ENCODE results near the gene TEX14. TPM values are rescaled to one million over a fixed set of nuclear protein-coding genes. Genes with fewer than 3 reads are reported as not detected.

Gene TEX14, protein sequence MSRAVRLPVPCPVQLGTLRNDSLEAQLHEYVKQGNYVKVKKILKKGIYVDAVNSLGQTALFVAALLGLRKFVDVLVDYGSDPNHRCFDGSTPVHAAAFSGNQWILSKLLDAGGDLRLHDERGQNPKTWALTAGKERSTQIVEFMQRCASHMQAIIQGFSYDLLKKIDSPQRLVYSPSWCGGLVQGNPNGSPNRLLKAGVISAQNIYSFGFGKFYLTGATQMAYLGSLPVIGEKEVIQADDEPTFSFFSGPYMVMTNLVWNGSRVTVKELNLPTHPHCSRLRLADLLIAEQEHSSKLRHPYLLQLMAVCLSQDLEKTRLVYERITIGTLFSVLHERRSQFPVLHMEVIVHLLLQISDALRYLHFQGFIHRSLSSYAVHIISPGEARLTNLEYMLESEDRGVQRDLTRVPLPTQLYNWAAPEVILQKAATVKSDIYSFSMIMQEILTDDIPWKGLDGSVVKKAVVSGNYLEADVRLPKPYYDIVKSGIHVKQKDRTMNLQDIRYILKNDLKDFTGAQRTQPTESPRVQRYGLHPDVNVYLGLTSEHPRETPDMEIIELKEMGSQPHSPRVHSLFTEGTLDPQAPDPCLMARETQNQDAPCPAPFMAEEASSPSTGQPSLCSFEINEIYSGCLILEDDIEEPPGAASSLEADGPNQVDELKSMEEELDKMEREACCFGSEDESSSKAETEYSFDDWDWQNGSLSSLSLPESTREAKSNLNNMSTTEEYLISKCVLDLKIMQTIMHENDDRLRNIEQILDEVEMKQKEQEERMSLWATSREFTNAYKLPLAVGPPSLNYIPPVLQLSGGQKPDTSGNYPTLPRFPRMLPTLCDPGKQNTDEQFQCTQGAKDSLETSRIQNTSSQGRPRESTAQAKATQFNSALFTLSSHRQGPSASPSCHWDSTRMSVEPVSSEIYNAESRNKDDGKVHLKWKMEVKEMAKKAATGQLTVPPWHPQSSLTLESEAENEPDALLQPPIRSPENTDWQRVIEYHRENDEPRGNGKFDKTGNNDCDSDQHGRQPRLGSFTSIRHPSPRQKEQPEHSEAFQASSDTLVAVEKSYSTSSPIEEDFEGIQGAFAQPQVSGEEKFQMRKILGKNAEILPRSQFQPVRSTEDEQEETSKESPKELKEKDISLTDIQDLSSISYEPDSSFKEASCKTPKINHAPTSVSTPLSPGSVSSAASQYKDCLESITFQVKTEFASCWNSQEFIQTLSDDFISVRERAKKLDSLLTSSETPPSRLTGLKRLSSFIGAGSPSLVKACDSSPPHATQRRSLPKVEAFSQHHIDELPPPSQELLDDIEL (N-terminal part only)
- 0.33 TPM for polyA plus RNA-seq
- long read RNA-seq, donor 1 = 0 reads
- long read RNA-seq, donor 2 = 0 reads
- long read RNA-seq, donor 3 = 0 reads
- long read RNA-seq, donor 4 = 0 reads
- long read RNA-seq, donor 5 = 0 reads
- long read RNA-seq, donor 6 = 0 reads
- long read RNA-seq, donor 7 = 0 reads
- long read RNA-seq, donor 8 = 0 reads
- long read RNA-seq, donor 9, partial matches to known transcripts = 8 of 8 reads
- long read RNA-seq, donor 9, other reads (novel, unspliced or antisense) = 0 of 8 reads
- long read RNA-seq, donor 10 = 0 reads
- long read RNA-seq, donor 11 = 0 reads

DNA sequence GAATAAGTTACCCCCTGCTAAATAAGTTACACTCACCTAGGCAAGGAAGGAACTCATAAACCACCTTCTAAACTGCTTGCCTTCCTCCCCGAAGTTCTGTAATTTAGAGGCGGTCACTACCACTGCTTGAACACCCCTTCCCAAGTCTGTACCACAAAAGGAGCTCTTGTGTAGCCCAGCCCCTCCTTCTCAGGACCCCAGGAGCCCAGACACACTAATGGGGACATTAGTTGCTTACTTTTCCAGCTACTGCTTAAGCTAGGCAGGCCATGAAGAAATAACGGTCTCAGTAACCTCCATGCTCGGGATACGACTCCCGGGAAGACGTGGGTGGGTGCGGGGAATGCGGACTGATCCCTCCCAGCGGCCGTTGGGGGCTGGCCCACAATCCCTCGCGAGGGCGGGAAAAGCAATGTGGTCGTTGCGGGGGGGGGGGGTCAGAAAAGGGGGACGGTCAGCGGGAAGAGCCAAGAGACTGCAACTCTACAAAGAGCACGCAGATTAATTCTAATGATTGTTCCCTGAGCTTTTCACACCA lies at the start of gene TEX14:
TSS of gene TEX14 (minus strand) at position 345 of the 538 bp plus-strand sequence. CDS start 40,044 bp downstream, outside the sequence.
- Histone ChIP-seq H3K27me3 (ENCODE audit: control insufficient read depth, insufficient read depth, low read length) (peaks cover 8% of the 10 kb centered on the region), H3K36me3 (ENCODE audit: control insufficient read depth, insufficient read depth, low read length) (no peaks in the 10 kb centered on the region), H3K4me3 (ENCODE audit: low read length) (peak within 1 kb of the TSS; percentile 69), H3K9me3 (ENCODE audit: control insufficient read depth, low read depth, low read length) (peaks cover 6% of the 10 kb centered on the region), H3K4me1 (ENCODE audit: control insufficient read depth, insufficient read depth, low read length) (peaks cover 8% of the 10 kb centered on the region), H3K27ac (ENCODE audit: low read length) (peak within 1 kb of the TSS; percentile 65)
- no peak for DNase-seq
- WGBS (ENCODE audit: insufficient coverage, low lambda C conversion rate) = no CpG with 5 or more reads among the region's 19 CpGs

DNA sequence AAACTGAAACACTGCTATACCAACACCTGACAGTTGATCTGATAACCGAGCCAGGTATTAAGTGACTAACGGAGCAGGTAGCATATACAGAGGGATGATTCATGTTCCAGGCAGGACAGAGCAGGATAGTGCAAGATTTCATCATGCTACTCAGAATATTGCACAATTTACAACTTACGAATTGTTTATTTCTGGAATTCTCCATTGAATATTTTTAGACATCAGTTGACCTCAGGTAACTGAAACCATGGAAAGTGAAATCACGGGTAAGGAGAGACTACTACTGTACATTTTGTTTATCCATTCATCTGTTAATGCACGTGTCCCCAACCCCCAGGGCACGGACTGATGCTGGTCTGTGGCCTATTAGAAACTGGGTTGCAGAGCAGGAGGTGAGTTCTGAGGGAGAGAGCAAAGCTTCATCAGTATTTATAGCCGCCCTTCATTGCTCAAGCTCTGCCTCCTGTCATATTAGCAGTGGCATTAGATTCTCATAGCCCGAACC lies 49.3 kb upstream of the TEX14 start:
- no CpG with 5 or more reads among the region's 8 CpGs for WGBS (ENCODE audit: insufficient coverage, low lambda C conversion rate)
- H3K9me3 ChIP-seq (ENCODE audit: control insufficient read depth, low read depth, low read length) = no peaks in the 10 kb centered on the region
- H3K36me3 ChIP-seq (ENCODE audit: control insufficient read depth, insufficient read depth, low read length) = no peaks in the 10 kb centered on the region
- DNase-seq = peak; percentile 13 to 19
- H3K4me1 ChIP-seq (ENCODE audit: control insufficient read depth, insufficient read depth, low read length) = no peaks in the 10 kb centered on the region
- no peak overlapping the region for H3K4me3 ChIP-seq (ENCODE audit: low read length)
- no peaks in the 10 kb centered on the region for H3K27me3 ChIP-seq (ENCODE audit: control insufficient read depth, insufficient read depth, low read length)
- H3K27ac ChIP-seq (ENCODE audit: low read length) = no peak overlapping the region

DNA sequence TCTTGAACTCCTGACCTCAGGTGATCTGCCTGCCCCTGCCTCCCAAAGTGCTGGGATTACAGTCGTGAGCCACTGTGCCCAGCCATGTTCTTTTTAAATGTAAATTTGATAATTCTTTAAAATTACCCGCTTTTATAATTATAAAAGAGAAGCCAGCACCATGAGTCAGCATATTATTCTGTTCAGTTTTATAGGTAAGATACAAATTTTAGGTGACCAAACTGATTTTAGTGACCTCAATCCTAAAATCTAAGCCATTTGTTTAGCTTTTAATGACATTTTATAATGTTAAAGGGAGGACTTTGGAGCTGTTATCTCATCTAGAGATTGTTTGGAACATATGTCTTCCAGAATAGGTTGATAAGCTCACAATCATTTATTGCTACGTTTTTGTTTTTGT lies 43.0 kb upstream of the TEX14 start:
- WGBS (ENCODE audit: insufficient coverage, low lambda C conversion rate) = 100% methylated on average over 1 of the region's 3 CpGs
- Histone ChIP-seq H3K27me3 (ENCODE audit: control insufficient read depth, insufficient read depth, low read length) (no peaks in the 10 kb centered on the region), H3K9me3 (ENCODE audit: control insufficient read depth, low read depth, low read length) (no peaks in the 10 kb centered on the region), H3K27ac (ENCODE audit: low read length) (no peak overlapping the region), H3K36me3 (ENCODE audit: control insufficient read depth, insufficient read depth, low read length) (no peaks in the 10 kb centered on the region), H3K4me3 (ENCODE audit: low read length) (no peak overlapping the region), H3K4me1 (ENCODE audit: control insufficient read depth, insufficient read depth, low read length) (no peaks in the 10 kb centered on the region)
- DNase-seq = no peak

DNA sequence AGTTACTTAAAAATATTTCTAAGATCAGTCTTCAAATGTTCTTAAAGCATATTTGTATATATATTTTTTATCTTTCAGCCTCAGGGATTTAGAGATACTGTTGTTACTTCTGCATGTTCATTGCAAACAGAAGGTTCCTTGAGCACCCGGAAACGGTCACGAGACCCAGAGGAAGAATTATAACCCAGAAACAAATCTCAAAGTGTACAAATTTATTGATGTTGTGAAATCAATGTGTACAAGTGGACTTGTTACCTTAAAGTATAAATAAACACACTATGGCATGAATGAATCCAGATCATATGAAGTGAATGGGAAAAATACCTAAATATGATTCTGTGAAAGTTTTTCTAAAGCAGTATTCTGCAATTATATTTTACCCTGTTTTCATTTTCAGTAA lies 42.2 kb upstream of the TEX14 start:
- DNase-seq = no peak
- H3K9me3 ChIP-seq (ENCODE audit: control insufficient read depth, low read depth, low read length) = no peaks in the 10 kb centered on the region
- no CpG with 5 or more reads among the region's 3 CpGs for WGBS (ENCODE audit: insufficient coverage, low lambda C conversion rate)
- H3K4me3 ChIP-seq (ENCODE audit: low read length) = no peak overlapping the region
- H3K4me1 ChIP-seq (ENCODE audit: control insufficient read depth, insufficient read depth, low read length) = no peaks in the 10 kb centered on the region
- no peak overlapping the region for H3K27ac ChIP-seq (ENCODE audit: low read length)
- H3K36me3 ChIP-seq (ENCODE audit: control insufficient read depth, insufficient read depth, low read length) = no peaks in the 10 kb centered on the region
- no peaks in the 10 kb centered on the region for H3K27me3 ChIP-seq (ENCODE audit: control insufficient read depth, insufficient read depth, low read length)

DNA sequence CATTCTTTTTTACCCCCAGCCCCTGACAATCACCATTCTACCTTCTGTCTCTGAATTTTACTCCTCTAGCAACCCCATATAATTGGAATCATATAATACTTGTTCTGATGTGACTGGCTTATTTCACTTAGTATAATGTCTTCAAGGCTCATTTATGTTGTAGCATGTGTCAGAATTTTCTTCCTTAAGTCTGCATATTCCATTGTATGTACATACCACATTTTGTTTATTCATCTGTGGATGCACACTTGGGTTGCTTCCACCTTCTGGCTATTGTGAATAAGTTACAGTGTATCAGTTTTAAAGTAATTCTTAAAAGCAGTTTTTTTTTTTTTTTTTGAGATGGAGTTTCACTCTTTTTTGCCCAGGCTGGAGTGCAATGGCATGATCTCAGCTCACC lies 39.1 kb upstream of the TEX14 start:
- Histone ChIP-seq H3K9me3 (ENCODE audit: control insufficient read depth, low read depth, low read length) (no peaks in the 10 kb centered on the region), H3K27ac (ENCODE audit: low read length) (no peak overlapping the region), H3K27me3 (ENCODE audit: control insufficient read depth, insufficient read depth, low read length) (no peaks in the 10 kb centered on the region), H3K36me3 (ENCODE audit: control insufficient read depth, insufficient read depth, low read length) (no peaks in the 10 kb centered on the region), H3K4me1 (ENCODE audit: control insufficient read depth, insufficient read depth, low read length) (no peaks in the 10 kb centered on the region), H3K4me3 (ENCODE audit: low read length) (no peak overlapping the region)
- no peak for DNase-seq

DNA sequence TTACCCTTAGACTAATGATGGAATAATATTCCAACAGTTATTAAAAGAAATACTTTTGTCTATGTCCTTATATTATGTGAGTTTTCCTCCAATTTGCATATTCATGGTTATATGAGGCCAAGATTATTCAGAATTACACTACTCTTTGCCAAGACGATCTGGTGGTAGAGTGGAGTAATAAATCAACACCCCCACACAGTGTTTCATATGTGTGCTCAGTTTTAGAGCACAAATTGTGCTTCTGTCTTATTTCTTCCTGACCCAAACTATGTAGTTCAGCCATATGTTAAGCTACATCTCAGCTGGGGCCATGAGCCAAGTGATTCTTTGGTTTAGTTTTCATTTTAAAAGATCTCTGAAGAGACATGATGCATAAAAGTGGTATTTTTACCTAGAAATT lies 37.0 kb upstream of the TEX14 start:
- Histone ChIP-seq H3K27me3 (ENCODE audit: control insufficient read depth, insufficient read depth, low read length) (no peaks in the 10 kb centered on the region), H3K27ac (ENCODE audit: low read length) (no peak overlapping the region), H3K36me3 (ENCODE audit: control insufficient read depth, insufficient read depth, low read length) (no peaks in the 10 kb centered on the region), H3K4me1 (ENCODE audit: control insufficient read depth, insufficient read depth, low read length) (no peaks in the 10 kb centered on the region), H3K9me3 (ENCODE audit: control insufficient read depth, low read depth, low read length) (no peaks in the 10 kb centered on the region), H3K4me3 (ENCODE audit: low read length) (no peak overlapping the region)
- WGBS (ENCODE audit: insufficient coverage, low lambda C conversion rate) = no CpG with 5 or more reads among the region's 1 CpG
- no peak for DNase-seq

DNA sequence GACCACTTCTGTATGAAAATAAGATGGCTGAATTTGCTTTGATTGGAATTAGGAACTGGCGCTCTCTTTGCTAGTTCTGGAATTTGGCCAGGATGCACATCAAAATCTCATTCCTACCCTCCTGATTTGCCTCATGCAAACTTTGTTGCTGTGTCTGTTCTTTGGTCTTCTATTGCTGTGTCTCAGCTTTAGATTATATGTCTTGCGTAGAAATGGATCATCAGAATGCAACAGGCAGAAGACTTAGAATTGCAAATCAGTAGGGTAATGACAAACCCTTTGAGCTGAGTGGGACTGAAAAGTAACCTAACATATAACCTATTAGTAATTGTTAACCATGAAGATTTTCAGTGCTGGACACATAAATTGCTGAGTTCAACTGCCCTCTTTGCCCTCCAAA lies 30.9 kb upstream of the TEX14 start:
- Histone ChIP-seq H3K4me3 (ENCODE audit: low read length) (no peak overlapping the region), H3K27ac (ENCODE audit: low read length) (no peak overlapping the region), H3K9me3 (ENCODE audit: control insufficient read depth, low read depth, low read length) (no peaks in the 10 kb centered on the region), H3K36me3 (ENCODE audit: control insufficient read depth, insufficient read depth, low read length) (peaks cover 4% of the 10 kb centered on the region), H3K27me3 (ENCODE audit: control insufficient read depth, insufficient read depth, low read length) (no peaks in the 10 kb centered on the region), H3K4me1 (ENCODE audit: control insufficient read depth, insufficient read depth, low read length) (no peaks in the 10 kb centered on the region)
- 100% methylated on average over 1 of the region's 2 CpGs for WGBS (ENCODE audit: insufficient coverage, low lambda C conversion rate)
- DNase-seq = no peak

DNA sequence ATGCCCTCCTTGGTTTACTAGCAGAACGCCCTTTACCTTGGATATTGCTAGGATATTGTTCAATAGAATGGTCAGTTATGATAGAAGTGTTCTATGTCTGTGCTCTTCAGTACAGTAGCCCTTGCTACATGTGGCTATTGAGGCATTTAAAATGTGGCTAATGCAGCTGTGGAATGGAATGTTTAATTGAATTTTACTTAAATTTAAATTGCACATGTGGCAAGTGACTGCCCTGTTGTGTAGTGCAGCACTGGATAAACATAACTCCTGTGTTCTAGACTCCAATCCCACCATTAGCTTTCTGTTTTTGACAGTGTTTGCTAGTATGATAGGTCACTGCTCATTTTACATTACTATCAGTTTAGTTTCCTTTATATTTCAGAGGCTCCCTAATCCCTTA lies 30.4 kb upstream of the TEX14 start:
- no peaks in the 10 kb centered on the region for H3K27me3 ChIP-seq (ENCODE audit: control insufficient read depth, insufficient read depth, low read length)
- no peak overlapping the region for H3K4me3 ChIP-seq (ENCODE audit: low read length)
- no peaks in the 10 kb centered on the region for H3K9me3 ChIP-seq (ENCODE audit: control insufficient read depth, low read depth, low read length)
- no CpG with 5 or more reads among the region's 1 CpG for whole genome bisulfite sequencing (ENCODE audit: insufficient coverage, low lambda C conversion rate)
- no peak for DNase-seq
- no peaks in the 10 kb centered on the region for H3K4me1 ChIP-seq (ENCODE audit: control insufficient read depth, insufficient read depth, low read length)
- peaks cover 4% of the 10 kb centered on the region for H3K36me3 ChIP-seq (ENCODE audit: control insufficient read depth, insufficient read depth, low read length)
- H3K27ac ChIP-seq (ENCODE audit: low read length) = no peak overlapping the region

DNA sequence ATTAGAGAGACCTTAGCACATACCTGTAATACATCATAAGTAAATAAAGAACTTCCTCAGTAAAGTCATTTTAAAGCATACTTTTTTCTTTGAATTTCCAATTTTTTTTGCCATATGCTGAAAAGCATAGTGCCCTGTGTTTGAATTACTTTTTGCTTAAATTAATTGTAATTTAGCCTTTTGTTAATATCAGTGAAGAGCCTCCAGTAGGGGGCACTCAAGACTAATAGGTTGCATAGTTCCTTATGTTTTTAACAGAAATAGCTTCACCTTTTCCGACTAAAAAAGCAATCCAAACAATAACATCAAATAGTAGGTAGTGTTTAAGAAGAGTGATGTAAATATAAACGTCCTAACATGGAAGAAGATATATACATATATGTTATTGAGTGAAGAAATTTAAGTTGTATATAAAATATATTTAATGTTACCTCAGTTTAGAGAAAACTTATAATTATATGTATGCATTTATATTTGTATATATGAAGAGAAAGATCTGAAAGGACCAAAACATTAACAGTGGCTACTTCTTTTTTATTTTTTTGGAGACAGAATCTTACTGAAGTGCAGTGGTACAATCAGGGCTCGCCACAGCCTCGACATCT lies 19.2 kb upstream of the TEX14 start:
- no peaks in the 10 kb centered on the region for H3K27me3 ChIP-seq (ENCODE audit: control insufficient read depth, insufficient read depth, low read length)
- no peak overlapping the region for H3K4me3 ChIP-seq (ENCODE audit: low read length)
- 100% methylated on average over 1 of the region's 4 CpGs for WGBS (ENCODE audit: insufficient coverage, low lambda C conversion rate)
- no peaks in the 10 kb centered on the region for H3K4me1 ChIP-seq (ENCODE audit: control insufficient read depth, insufficient read depth, low read length)
- DNase-seq = peak; percentile 13 to 15
- no peak overlapping the region for H3K27ac ChIP-seq (ENCODE audit: low read length)
- H3K9me3 ChIP-seq (ENCODE audit: control insufficient read depth, low read depth, low read length) = no peaks in the 10 kb centered on the region
- H3K36me3 ChIP-seq (ENCODE audit: control insufficient read depth, insufficient read depth, low read length) = peaks cover 8% of the 10 kb centered on the region

Measured in large intestine (tissue), 12 donors.